CD4-positive, alpha-beta T cell (primary cell): ENCODE results near the gene ACTA2. TPM values are rescaled to one million over a fixed set of nuclear protein-coding genes. Genes with fewer than 3 reads are reported as not detected.

Experiments
- ATAC-seq: fragments of 200-7000 bp; cut with Tn5 transposase; one replicate; pipeline ENCODE4 v1.10.0; 2022; ENCODE audit warnings: mild to moderate bottlenecking; ENCODE audit not compliant: poor library complexity
- CTCF ChIA-PET: fragments of 350-600 bp; sonication (Branson Sonifier 250); formaldehyde crosslinking; loops from one replicate; lab custom pipeline; 2021; ENCODE audit warnings: antibody characterized with exemption, inconsistent platforms; lab: Charles Lee
- POLR2A ChIA-PET: fragments of 350-600 bp; sonication (Branson Sonifier 250); formaldehyde crosslinking; loops from one replicate; lab custom pipeline; 2021; ENCODE audit warnings: antibody characterized with exemption, inconsistent platforms; lab: Charles Lee
- DNase-seq, 14 experiments: peaks; one replicate each; pipeline ENCODE4 v3.0.0-alpha.2; 2013 to 2020; ENCODE audit warnings: mixed read lengths in 2 of 14
- H3K27ac ChIP-seq, 2 donors: one replicate each; pipeline versions ENCODE4 v1.5.1 to v1.7.0; 2013; ENCODE audit warnings: low read length in 2 of 2, low read depth in 1 of 2, mild to moderate bottlenecking in 1 of 2
- H3K27me3 ChIP-seq, 2 experiments: 1 replicate in 1 of 2; 2 replicates in 1 of 2; pipeline versions ENCODE4 v1.6.1 to v1.7.0; 2013; ENCODE audit warnings: low read length in 2 of 2, control low read depth in 1 of 2, mild to moderate bottlenecking in 1 of 2, moderate library complexity in 1 of 2; ENCODE audit not compliant: insufficient read depth in 2 of 2, control insufficient read depth in 1 of 2
- H3K36me3 ChIP-seq: one replicate; pipeline ENCODE4 v1.6.1; 2013; ENCODE audit warnings: low read length, control low read depth; ENCODE audit not compliant: insufficient read depth
- H3K4me1 ChIP-seq: one replicate; pipeline ENCODE4 v1.6.1; 2013; ENCODE audit warnings: low read length, control low read depth; ENCODE audit not compliant: insufficient read depth
- H3K4me3 ChIP-seq: one replicate; pipeline ENCODE4 v1.5.1; 2013; ENCODE audit warnings: mild to moderate bottlenecking, low read length, moderate library complexity
- H3K9me3 ChIP-seq, 2 experiments: 1 replicate in 1 of 2; 2 replicates in 1 of 2; pipeline versions ENCODE4 v1.6.1 to v1.7.0; 2013; ENCODE audit warnings: low read length in 2 of 2, mild to moderate bottlenecking in 2 of 2, control low read depth in 1 of 2, moderate library complexity in 1 of 2; ENCODE audit not compliant: control insufficient read depth in 1 of 2, insufficient read depth in 1 of 2
- H3K27ac Mint-ChIP-seq: one replicate; pipeline ENCODE4 v1.8.0; 2020; ENCODE audit warnings: mixed read lengths
- H3K27me3 Mint-ChIP-seq: one replicate; pipeline ENCODE4 v1.8.0; 2021; ENCODE audit warnings: mixed read lengths
- H3K36me3 Mint-ChIP-seq: one replicate; pipeline ENCODE4 v1.8.0; 2021; ENCODE audit warnings: low read depth, mixed read lengths
- H3K4me1 Mint-ChIP-seq: one replicate; pipeline ENCODE4 v1.8.0; 2021; ENCODE audit warnings: low read depth, mixed read lengths
- H3K4me3 Mint-ChIP-seq: one replicate; pipeline ENCODE4 v1.8.0; 2020; ENCODE audit warnings: mild to moderate bottlenecking, mixed read lengths
- H3K9me3 Mint-ChIP-seq: one replicate; pipeline ENCODE4 v1.8.0; 2020; ENCODE audit warnings: mixed read lengths
- intact Hi-C, 2 experiments: fragments of 100-400 bp; cut with DNase I in 1 of 2; cut with micrococcal nuclease in 1 of 2; formaldehyde crosslinking; loops; one replicate each; pipeline versions ENCODE4 v1.15.1 to v1.9.0; 2023 to 2025; cut with DNase I, micrococcal nuclease
- total RNA-seq, 174 experiments: library from RNA in 2 of 174; stranded (reverse) in 2 of 174; gene quantifications; one replicate each; pipeline ENCODE4 v1.2.3 and lab custom pipeline; 2021 to 2026
- TF ChIP-seq, protein P1 (sequence below): fragments of 200-600 bp; IDR thresholded peaks from one replicate; pipeline ENCODE4 v1.8.0; 2022; ENCODE audit warnings: antibody characterized with exemption, mild to moderate bottlenecking

ACTA2 gene
- total RNA-seq, 2 experiments from 2014 or later = 1.8 to 2.1 TPM

DNA sequence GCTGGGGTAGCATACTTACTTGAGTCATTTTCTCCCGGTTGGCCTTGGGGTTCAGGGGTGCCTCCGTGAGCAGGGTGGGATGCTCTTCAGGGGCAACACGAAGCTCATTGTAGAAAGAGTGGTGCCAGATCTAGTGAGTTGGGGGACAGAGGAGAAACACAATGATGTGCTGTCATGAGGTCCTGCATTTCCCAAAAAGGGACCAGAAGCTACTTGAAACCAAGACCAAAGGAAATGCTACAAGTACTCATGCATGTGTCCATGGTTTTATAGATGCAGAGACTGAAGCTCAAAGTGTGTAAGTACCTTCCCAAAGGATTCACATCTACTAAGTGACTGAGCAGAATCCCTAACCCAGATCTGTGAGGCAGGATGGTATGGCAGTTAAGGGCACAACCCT lies 8.8 kb downstream of the ACTA2 start:
- no peak for DNase-seq
- no peaks in the 10 kb centered on the region for H3K27me3 Mint-ChIP-seq
- H3K36me3 Mint-ChIP-seq = peaks cover 15% of the 10 kb centered on the region
- Histone ChIP-seq H3K9me3 (no peaks in the 10 kb centered on the region), H3K27ac (no peak overlapping the region), H3K27me3 (no peaks in the 10 kb centered on the region), H3K4me1 (no peaks in the 10 kb centered on the region), H3K4me3 (no peak overlapping the region), H3K36me3 (peaks cover 7% of the 10 kb centered on the region)
- no peak overlapping the region for H3K4me3 Mint-ChIP-seq
- ChIA-PET CTCF (interaction anchor here (2.5 kb wide), 1 partner anchor 11 kb away, joined by 9 read pairs; no protein-coding TSS in a partner anchor), POLR2A (interaction anchor here (1.6 kb wide), 1 partner anchor 14 kb away, joined by 3 read pairs; no protein-coding TSS in a partner anchor)
- H3K9me3 Mint-ChIP-seq = no peaks in the 10 kb centered on the region
- no peaks in the 10 kb centered on the region for H3K4me1 Mint-ChIP-seq
- TF ChIP-seq, protein P1, sequence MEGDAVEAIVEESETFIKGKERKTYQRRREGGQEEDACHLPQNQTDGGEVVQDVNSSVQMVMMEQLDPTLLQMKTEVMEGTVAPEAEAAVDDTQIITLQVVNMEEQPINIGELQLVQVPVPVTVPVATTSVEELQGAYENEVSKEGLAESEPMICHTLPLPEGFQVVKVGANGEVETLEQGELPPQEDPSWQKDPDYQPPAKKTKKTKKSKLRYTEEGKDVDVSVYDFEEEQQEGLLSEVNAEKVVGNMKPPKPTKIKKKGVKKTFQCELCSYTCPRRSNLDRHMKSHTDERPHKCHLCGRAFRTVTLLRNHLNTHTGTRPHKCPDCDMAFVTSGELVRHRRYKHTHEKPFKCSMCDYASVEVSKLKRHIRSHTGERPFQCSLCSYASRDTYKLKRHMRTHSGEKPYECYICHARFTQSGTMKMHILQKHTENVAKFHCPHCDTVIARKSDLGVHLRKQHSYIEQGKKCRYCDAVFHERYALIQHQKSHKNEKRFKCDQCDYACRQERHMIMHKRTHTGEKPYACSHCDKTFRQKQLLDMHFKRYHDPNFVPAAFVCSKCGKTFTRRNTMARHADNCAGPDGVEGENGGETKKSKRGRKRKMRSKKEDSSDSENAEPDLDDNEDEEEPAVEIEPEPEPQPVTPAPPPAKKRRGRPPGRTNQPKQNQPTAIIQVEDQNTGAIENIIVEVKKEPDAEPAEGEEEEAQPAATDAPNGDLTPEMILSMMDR = no peak
- H3K27ac Mint-ChIP-seq = no peak overlapping the region
- intact Hi-C loops = no loop called here
- ATAC-seq = no peak

DNA sequence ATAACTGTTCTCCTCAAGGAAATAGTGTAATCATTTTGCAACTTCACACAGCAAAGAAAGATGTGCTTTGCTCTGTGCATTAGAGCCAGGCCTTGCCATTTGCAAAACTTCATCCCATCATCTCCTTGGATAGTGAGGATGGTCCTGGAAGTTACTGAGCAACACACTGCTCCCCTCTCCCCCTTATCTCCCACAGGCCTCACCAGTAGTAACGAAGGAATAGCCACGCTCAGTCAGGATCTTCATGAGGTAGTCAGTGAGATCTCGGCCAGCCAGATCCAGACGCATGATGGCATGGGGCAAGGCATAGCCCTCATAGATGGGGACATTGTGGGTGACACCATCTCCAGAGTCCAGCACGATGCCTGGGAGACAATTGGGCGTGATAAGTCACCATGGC lies 11.5 kb downstream of the ACTA2 start:
- no peaks in the 10 kb centered on the region for H3K4me1 ChIP-seq
- POLR2A ChIA-PET = no interaction called here
- H3K4me3 ChIP-seq = no peak overlapping the region
- TF ChIP-seq, protein P1 = no peak
- no peaks in the 10 kb centered on the region for H3K9me3 ChIP-seq
- no peaks in the 10 kb centered on the region for H3K27me3 Mint-ChIP-seq
- H3K27ac Mint-ChIP-seq = no peak overlapping the region
- H3K9me3 Mint-ChIP-seq = no peaks in the 10 kb centered on the region
- peaks cover 7% of the 10 kb centered on the region for H3K36me3 ChIP-seq
- peaks cover 19% of the 10 kb centered on the region for H3K36me3 Mint-ChIP-seq
- no peak overlapping the region for H3K4me3 Mint-ChIP-seq
- no peak overlapping the region for H3K27ac ChIP-seq
- ATAC-seq (no peak), DNase-seq (no peak)
- H3K4me1 Mint-ChIP-seq = peaks cover 5% of the 10 kb centered on the region
- CTCF ChIA-PET = no interaction called here
- intact Hi-C loops = no loop called here
- H3K27me3 ChIP-seq = no peaks in the 10 kb centered on the region

DNA sequence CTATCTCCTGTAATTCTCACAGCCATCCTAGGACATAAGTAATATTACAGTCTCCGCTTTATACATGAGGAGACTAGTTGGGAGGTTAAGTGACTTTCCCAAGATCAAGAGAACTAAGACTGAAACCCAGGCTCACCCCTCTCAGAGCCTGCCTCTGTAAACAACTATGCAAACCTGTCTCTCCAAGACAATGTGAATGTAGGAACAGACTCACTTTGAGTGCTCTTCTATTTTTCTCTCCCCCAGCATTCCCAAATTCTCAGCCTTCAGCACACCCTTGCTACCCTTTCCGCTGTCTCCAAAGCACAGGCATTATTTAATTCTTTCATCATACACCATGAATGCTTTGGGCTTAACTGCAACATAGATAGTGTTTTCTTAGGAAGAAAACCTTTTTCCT lies 13.6 kb downstream of the ACTA2 start:
- Histone ChIP-seq H3K27ac (no peak overlapping the region), H3K27me3 (no peaks in the 10 kb centered on the region), H3K9me3 (no peaks in the 10 kb centered on the region), H3K36me3 (peaks cover 7% of the 10 kb centered on the region), H3K4me1 (peaks cover 11% of the 10 kb centered on the region), H3K4me3 (no peak overlapping the region)
- H3K9me3 Mint-ChIP-seq = no peaks in the 10 kb centered on the region
- H3K27ac Mint-ChIP-seq = no peak overlapping the region
- H3K27me3 Mint-ChIP-seq = no peaks in the 10 kb centered on the region
- H3K36me3 Mint-ChIP-seq = peaks cover 19% of the 10 kb centered on the region
- intact Hi-C loops = loop anchor here in 1 of 2 experiments (5.0 to 10.0 kb wide), 4 partner anchors 43 to 626 kb away; no protein-coding TSS in a partner anchor
- H3K4me1 Mint-ChIP-seq = peaks cover 15% of the 10 kb centered on the region
- DNase-seq (no peak), ATAC-seq (no peak)
- ChIA-PET POLR2A (no interaction called here), CTCF (no interaction called here)
- no peak overlapping the region for H3K4me3 Mint-ChIP-seq
- TF ChIP-seq, protein P1 = no peak
